ENCODE measurements around the gene PTBP1. TPM values are rescaled to one million over a fixed set of nuclear protein-coding genes. Genes with fewer than 3 reads are reported as not detected.
"Not testable (repeated sequence)": the region's sequence is repeated elsewhere in the genome, so short reads cannot be mapped to it uniquely, and the experiment has no call there.

The PTBP1 gene
- total RNA-seq, 1 donor from 2014 or later = 210 TPM

GRCh38 chr19:814152-815078 is 17.2 kb downstream of the PTBP1 start:
- Histone ChIP-seq H3K4me3 (no peak overlapping the region), H3K36me3 (peaks cover 28 to 39% of the 10 kb centered on the region in 2 donors), H3K27me3 (no peaks in the 10 kb centered on the region), H3K4me1 (no peaks in the 10 kb centered on the region), H3K9me3 (no peaks in the 10 kb centered on the region), H3K27ac (no peak overlapping the region)
- intact Hi-C loops (cut with DNase I) = no loop called here
- DNase-seq (ENCODE audit: low spot score in 2 of 2) = no peak
- no peak for TF ChIP-seq CTCF (IDR thresholded peaks at IDR 0.05)

GRCh38 chr19:815079-815774 is 18.0 kb downstream of the PTBP1 start:
- intact Hi-C loops (cut with DNase I) = no loop called here
- DNase-seq (ENCODE audit: low spot score in 2 of 2) = no peak

GRCh38 chr19:815775-816499 is 18.7 kb downstream of the PTBP1 start:
- H3K4me3 ChIP-seq = no peak overlapping the region
- peaks cover 13 to 23% of the 10 kb centered on the region in 2 donors for H3K36me3 ChIP-seq
- TF ChIP-seq CTCF (IDR thresholded peaks at IDR 0.05) = no peak
- H3K27me3 ChIP-seq = peaks cover 1% of the 10 kb centered on the region
- H3K9me3 ChIP-seq = no peaks in the 10 kb centered on the region
- no peak for DNase-seq (ENCODE audit: low spot score in 2 of 2)
- no peaks in the 10 kb centered on the region for H3K4me1 ChIP-seq
- no peak overlapping the region for H3K27ac ChIP-seq
- intact Hi-C loops (cut with DNase I) = no loop called here

More at GRCh38 chr19:815079-815774, 18.0 kb downstream of the PTBP1 start:
- no peak for TF ChIP-seq CTCF (IDR thresholded peaks at IDR 0.05)
- Histone ChIP-seq H3K9me3 (no peaks in the 10 kb centered on the region), H3K27ac (no peak overlapping the region), H3K4me1 (no peaks in the 10 kb centered on the region), H3K4me3 (no peak overlapping the region), H3K27me3 (no peaks in the 10 kb centered on the region), H3K36me3 (peaks cover 20 to 31% of the 10 kb centered on the region in 2 donors)

DNA sequence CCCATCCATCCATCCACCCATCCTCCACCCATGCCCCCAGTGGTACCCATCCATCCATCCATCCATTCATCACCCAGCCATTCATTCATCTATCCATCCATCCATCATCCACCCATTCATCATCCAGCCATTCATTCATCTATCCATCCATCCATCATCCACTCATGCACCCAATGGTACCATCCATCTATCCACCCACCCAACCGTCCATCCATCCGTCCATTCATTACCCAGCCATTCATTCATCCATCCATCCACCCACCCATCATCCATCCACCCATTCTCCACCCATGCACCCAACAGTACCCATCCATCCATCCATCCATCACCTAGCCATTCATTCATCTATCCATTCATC is 19.2 kb downstream of the PTBP1 start:
- Histone ChIP-seq H3K9me3 (no peaks in the 10 kb centered on the region), H3K27me3 (peaks cover 7% of the 10 kb centered on the region), H3K4me1 (peaks cover 3% of the 10 kb centered on the region in 2 donors), H3K27ac (no peak overlapping the region), H3K4me3 (no peak overlapping the region), H3K36me3 (peaks cover 8 to 18% of the 10 kb centered on the region in 2 donors)
- intact Hi-C loops (cut with DNase I) = no loop called here
- DNase-seq (ENCODE audit: low spot score in 2 of 2) = no peak
- TF ChIP-seq CTCF (IDR thresholded peaks at IDR 0.05) = no peak

DNA sequence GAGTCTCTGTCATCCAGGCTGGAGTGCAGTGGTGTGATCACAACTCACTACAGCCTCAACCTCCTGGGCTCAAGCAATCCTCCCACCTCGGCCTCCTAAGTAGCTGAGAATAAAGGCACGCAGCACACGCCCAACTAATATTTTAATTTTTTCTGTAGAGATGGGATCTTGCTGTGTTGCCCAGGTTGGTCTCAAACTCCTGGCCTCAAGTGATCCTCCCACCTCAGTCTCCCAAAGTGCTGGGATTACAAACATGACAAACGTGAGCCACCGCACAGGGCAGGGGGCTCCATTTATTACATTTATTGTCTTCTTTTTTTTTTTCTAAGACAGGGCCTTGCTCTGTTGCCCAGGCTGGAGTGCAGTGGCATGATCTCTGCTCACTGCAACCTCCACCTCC is 23.0 kb downstream of the PTBP1 start:
- H3K36me3 ChIP-seq; H3K27ac ChIP-seq; H3K4me3 ChIP-seq; intact Hi-C loops (cut with DNase I); H3K9me3 ChIP-seq; DNase-seq (ENCODE audit: low spot score in 2 of 2); H3K4me1 ChIP-seq: not testable (repeated sequence)
- H3K27me3 ChIP-seq = peaks cover 23% of the 10 kb centered on the region
